Stimulated activated CD4-positive, alpha-beta T cell treated with anti-CD3 and anti-CD28 coated beads, Interleukin-1b, Interleukin-23, amount 100 ng/mL, for 1 hour (primary cell): ENCODE results near the gene ATP2C2.
A peak's percentile ranks its signal among the peaks of the same experiment; 100 is the strongest.

Source experiments
- DNase-seq, 2 donors: peaks; one replicate each; pipeline ENCODE4 v3.0.0-alpha.2; 2020; ENCODE audit warnings: low read depth in 2 of 2

Gene ATP2C2

DNA sequence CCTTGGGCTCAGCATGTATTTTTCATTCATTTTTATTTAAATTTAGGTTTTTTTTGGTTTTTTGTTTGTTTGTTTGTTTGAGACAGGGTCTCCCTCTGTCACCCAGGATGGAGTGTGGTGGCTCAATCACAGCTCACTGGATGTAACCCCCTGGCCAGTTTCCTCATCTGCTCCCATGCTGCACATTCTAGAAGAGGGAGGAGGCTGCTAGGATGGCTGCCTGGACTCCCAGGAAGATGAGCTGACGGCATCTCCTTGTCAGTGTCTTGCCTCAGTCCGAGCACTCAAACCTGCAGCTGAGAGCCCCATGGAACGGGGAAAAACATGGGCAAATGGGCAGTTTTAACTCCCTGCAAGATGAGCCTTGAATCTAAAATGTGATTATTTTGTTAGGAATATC, 128.7 kb downstream of the ATP2C2 start:
- no peak for DNase-seq

DNA sequence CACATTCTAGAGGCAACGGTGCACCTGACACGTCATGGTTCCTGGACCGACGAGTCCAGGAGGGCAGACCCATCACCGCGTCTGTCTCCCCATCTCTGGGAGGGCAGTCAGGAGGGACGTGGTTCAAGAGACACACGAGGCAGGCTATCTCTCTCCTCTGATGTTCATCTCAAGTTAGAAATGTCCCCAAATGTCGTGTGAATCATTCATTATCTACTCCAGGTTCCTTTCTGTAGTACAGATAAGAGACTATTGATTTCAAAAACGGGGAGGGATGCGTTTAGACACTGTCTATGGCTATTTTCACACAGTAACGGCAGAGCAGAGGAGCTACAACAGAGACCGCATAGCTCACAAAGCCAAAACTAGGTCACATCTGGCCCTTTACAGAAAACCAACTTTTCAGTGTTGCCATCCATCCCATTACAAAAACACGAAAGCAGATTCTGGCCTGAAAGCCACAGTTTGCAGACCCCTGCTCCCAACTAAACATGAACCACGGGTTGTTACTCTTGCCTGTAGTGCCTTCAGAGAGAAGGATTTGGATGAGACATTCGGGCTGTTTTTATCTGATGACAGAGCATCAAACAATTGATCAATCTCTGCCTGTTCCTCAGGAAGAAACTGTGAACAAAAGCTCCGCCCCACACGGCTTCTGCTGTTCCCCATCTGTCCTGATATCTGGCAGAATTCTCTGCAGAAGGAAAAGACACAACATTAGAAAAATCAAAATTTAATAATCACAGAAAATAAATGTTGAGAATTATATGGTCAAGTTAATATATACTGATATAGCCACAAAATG, 129.3 kb downstream of the ATP2C2 start:
- no peak for DNase-seq

DNA sequence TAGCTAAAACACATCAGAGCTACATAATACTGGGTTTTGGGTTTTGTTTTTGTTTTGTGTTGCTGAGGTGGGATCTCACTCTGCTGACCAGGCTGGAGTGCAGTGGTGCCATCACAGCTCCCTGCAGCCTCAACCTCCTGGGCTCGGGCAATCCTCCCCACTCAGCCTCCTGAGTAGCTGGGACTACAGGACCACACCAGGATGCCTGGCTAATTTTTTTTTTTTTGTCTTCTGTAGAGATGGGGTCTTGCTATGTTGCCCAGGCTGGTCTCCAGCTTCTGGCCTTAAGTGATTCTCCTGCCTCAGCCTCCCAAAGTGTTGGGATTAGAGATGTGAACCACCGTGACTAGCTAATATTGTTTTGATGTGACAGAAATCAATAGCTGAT, 129.9 kb downstream of the ATP2C2 start:
- no peak for DNase-seq

DNA sequence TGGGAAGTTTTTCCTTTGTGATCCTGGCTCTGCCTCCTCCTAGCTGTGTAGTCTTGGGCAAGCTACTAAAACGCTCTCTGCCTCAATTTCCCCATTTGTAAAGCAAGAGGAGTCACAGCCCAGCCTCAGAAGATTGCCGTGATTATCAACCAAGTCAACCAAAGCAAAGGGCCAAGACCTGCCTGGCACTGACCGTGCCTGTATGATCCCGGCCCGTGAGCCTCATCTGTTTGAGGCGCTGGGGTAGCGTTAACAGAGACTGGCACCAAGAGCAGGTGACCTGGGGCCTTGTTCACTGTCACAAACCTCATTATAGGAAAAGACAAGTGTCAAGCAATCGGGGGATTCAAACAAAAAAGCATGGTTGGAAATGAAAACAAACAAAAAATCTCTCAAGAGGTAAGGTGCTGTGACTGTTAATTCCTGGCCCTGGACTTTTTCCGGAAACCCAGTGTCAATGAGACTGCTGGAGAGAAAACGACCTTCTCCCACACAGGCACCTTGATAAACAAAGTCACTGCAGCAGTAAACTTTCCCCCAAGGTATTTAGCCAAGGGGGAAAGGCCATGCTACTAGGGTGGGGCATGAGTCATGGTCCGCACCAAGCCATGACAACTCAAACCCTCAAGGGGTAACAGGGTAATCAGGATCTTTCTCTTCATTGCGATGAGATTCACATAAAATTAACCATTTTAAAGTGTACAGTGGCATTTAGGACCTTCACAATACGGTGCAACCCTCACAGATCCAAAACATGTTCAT, 130.7 kb downstream of the ATP2C2 start:
- DNase-seq: no peak

DNA sequence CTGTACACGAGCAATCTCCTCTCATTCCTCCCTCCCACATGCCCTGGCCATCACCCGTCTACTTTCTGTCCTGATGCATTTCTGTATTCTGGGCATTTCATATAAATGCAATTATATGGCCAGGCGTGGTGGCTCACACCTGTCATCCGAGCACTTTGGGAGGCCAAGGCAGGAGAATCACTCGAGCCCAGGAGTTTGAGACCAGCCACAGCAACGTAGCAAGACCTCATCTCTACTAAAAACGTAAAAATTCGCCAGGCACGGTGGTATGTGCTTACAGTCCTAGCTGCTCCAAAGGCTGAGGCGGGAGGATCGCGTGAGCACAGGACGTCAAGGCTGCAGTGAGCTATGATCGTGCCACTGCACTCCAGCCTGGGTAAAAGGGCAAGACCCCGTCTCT, 131.3 kb downstream of the ATP2C2 start:
- no peak for DNase-seq

DNA sequence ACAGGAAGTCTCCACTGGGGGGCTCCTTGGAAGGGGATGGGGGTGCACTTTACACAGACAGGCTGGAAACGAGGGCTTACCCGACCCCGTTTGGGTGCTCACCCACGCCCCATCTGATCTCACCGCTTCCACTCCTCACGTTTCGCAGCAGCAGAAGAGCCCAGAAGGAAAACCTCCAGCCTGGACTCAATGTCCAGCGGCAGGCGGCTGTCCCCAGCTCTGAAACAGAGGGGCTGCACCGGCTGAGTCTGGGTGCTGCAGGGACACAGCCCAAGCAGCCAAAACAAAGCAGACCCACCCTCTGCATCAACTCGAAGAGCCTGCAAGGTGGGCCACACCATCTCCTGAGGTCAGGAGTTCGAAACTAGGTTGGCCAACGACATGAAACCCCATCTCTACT, 132.2 kb downstream of the ATP2C2 start:
- DNase-seq: no peak

DNA sequence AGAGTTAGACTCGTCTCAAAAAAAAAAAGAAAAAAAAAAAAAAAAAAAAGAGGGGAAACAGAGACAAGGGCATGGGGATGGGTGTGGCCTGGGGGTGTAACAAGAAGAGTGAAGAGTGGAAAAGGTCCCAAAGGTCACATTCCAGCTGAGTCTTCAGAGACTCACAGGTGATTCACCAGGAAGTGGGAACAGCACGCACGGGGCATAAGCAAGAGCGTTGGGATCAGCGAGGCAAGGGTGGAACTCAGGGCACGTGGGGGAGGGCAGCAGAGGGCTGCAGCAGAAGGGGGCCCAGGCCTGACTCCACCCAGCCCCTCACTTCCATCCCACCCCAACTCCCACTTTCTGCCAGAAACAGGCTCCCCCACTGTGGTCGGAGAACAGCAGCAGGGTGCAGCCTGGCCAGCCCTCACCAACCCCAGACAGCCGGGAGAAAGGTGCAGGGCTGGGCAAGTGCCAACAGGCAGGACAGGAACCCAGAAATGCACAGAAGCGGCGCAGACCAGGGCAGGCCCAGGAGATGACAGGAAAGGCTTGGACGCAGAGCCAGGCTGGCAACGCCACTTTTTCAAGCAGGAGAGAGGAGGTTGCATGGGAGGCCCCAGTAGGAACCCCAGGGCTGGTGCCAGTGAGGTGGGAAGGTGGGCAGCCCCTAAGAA, 132.9 kb downstream of the ATP2C2 start:
- DNase-seq: no peak

DNA sequence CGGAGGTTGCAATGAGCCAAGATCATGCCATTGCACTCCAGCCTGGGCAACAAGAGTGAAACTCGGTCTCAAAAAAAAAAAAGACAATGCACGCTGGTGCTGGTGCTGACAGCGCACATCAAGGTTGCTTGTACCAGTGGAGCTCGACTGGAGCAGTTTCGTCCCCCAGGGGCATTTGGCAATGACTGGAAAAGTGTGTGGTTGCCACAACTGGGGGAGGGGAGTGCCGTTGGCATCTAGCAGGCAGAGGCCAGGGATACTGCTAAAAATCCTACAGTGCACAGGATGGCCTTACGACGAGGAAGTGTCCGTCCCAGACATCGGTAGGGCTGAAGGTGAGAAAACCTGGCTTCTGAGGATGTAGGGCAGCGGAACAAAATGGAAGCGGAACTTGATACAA, 133.7 kb downstream of the ATP2C2 start:
- no peak for DNase-seq

DNA sequence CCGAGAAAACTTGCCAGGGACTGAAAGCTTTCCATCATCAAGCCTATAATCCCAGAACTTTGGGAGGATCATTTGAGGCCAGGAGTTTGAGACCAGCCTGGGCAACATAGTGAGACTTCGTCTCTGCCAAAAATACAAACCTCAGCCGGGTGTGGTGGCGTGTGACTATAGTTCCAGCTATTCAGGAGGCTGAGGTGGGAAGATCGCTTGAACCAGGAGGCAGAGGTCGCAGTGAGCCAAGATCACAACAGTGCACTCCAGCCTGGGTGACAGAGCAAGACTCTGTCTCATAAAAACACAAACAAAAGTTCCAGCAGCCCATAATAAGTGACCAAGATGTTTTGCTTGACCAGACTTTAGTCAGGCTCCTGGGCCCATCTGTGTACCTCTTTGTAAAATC, 134.2 kb downstream of the ATP2C2 start:
- DNase-seq: no peak

DNA sequence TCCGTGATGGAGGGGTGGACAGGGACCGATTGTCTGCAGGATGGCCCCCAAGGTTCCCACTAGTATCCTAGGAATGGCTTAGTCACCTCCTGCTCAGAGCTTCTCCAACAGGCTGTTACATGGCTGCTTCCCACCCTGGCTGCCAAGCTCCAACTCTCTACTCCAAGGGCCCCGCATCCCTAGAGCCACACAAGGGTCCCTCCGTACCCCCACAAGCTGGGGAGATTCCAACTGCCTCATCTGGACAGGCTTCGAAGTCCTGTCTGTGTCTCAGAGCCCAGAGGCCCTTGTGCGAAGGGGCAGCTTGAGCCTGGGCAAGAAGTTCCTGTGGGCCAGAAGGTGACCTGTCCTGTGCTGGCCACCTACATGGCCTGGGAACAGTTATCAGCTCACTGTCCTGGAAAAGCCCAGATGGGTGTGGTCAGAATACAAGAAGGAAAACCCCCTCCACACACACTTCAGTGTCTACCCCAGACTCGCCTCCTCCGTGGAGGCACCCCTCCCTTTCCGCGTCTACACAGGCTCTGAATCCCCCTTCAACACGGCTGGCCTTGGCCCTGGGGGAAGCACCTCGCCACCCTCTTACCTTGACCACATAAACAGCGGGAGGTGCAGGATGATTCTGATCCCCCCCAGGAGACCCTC, 135.5 kb downstream of the ATP2C2 start:
- DNase-seq: no peak

DNA sequence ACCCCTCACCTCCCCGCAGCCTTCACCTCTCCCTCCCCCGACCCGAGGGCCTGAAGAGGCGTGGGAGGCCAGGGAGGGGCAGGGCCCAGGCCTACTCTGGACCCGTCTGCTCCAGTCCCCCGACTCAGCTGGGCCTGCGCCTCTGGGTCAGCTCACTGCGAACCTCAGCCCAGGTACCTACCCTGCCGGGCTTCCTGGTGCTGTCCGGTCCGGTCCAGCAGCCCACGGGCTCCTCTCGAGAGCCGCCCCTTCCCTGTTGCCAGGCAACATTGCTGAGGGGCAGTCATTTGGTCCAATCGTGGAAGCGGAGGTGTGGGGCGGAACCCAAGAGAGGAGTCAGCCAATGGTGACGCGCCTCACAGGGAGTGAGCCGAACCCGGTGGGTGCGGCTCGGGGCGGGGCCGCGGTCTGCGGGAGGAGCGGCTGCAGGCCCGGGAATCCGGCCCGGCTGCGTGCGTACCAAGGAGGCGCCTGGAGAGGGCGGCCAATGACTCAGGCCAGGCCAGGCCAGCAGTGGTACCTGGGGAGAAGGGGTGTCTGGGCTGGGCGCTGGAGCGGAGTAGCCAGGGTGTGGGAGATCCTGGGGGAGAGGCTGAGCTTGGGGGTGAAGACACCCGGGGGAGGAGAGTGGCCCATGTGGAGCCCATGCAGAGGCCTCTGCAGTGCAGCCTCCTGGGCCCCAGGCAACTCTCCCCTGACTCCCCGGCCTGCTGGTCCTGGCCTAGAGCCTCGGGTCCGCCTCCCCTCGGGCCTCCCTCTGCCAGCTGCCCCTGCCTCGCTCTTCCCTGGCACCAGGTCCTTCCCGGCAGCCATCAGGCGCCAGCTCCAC, 136.3 kb downstream of the ATP2C2 start, which contains the start of gene MEAK7:
Gene MEAK7 (minus strand): TSS at position 240 of the 829 bp plus-strand sequence. CDS start 6,573 bp downstream, outside the sequence.
- DNase-seq: peak; percentile 90 to 96

DNA sequence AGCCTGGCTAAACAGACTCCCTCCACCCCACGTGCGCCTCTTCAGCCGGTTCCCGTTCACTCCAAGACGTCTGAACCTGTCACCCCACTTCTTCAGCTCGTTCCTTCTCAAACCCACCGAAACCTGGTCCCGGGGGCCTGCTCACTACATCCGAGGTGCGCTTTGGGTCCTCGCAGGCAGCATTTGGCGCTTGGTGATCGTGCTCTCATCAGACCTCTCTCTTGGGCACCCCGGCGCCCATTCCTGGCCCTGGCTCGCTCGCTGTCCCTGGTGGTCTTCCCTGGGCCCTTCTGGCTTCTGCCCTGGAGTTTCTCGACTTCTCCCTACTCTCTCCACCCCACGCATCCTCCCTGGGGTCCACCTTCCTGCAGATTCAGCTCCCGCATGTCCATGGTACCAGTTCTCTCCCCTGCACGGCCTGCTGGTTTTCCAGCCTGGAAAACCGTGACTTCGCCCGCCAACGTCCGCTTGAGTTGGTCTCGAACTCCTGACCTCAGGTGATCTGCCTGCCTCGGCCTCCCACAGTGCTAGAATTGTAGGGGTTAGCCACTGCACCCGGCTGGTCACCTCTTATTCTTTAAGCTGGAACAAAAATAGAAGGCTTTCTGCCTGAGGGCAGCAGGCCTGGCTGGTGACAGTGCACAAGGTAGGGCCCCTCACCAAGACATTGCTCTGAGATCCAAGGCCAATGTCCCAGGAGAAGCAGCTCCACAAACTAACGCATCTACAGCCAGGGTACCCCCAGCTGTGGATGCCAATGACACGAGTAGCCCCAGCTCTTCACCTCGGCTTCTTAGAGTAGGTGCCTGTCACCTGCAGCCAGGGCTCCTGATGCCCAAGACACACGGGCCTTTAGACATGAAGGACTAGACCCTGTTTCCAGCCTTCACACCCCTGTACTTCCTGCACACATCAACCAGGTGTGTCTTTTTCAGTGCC, 137.2 kb downstream of the ATP2C2 start:
- no peak for DNase-seq

DNA sequence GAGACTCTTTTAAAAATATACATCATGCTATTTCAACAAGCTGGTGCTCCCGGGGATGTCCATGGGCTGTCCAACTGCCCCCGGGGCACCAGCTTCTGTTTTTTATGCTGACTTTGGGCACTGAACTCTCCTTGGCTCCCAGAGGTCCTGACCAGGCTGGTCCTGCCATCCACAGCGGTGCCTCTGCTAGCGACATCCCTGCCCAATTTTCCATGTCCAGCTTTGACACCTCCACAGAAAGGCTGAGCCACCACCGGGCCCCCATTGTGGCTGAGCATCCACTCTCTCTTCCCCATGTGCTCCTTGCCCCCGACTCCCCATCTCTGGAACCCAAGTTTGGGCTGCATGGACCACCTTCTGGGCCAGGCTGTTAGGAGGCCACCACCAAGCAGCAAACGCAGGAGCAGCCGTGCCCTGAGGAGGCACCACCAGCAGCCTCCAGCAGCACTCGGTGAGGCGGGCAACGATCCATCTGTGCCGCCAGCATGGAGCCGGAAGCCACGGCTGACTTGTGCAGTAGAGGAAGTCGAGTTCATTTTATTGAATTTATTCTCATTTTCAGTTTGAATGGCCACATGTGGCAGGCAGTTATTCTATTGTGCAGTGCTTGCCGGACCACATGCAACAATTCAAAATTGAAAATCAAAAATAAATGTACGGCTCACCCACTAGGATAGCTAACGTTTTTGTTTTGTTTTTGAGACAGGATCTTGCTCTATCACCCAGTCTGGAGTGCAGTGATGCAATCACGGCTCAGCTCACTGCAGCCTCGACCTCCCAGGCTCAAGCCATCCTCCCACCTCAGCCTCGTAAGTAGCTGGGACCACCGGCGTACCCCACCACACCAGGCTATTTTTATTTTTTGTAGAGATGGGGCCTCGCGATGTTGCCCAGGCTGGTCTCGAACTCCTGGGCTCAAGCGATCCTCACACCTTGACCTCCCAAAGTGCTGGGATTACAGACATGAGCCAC, 139.0 kb downstream of the ATP2C2 start:
- DNase-seq: no peak

DNA sequence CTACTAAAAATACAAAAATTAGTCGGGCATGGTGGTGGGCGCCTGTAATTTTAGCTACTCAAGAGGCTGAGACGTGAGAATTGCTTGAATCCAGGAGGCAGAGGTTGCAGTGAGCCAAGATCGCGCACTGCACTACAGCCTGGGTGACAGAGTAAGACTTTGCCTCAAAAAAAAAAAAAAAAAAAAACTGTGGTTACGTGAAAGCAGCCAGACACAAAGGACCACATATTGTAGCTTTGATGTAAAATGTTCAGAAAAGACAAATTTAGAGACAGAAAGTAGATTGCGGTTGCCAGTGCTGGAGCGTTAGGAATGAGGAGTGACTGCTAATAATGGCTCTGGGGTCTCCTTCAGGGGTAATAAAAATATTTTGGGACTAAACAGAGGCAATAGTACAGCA, 140.2 kb downstream of the ATP2C2 start:
- no peak for DNase-seq

DNA sequence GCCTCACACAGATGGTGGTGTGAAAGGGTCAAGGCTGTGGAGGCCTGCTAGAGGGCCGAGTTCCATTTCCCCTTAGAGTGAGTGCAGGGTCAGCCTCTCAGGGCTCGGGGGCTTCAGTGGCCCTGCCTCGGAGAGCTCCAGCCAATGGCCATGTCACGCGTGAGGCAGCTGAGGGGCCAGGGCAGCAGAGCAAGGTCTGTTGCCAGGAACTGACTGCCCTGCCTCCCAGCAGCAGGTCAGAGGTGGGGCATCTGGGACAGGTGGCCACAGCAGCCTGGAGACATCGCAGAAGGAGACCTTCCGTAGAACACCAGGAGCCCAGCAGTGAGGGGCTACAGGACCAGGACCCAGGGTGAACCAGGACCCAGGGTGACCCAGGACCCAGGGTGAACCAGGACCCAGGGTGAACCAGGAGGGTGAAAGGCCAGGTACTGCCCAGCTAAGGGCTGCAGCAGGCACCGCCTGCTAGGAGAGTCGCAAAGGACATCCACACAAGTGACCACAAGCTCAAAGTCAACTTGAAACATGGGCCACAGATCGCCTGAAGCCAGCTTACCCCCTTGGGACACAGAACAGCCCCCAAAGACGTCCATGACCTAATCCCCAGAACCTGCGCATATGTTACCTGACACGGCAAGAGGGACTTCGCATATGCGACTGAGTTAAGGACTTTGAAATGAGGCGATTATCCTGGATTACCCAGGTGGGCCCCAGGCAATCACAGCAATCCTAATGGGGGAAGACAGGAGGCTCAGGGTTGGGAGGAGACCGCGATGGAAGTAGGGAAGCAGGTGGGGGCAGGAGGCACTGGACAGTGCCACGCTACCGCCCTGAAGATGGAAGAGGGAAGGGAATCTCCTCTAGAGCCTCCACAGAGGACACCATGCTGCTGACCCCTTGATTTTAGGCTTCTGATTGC, 141.0 kb downstream of the ATP2C2 start:
- DNase-seq: no peak

DNA sequence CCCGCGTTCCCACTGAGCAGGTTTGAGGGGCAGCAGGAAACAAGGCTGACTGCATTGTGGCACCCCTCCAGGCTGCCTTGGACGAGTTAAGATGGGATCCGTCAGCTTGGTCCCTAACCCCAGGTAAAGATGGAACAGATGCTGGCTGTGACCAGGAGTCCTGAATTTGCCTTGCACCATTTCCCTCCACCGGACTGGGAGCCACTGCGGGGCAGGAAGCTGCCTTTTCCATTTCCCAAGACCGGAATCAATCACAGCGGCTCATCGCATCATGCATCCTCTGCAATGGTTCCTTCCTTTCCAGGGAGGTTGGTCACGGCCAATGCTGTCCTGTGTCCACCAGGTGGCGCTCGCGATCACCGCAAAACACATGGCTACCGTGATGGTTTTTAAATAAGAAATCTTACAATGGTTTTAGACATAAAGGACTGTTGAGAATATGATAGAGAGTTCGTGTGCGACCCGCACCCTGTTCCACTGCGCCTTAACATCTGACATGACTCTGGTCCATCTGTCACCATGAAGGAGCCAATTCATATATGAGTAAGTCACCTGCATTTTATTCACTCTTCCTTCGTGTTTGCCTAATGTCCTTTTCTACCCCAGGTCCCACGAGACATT, 143.0 kb downstream of the ATP2C2 start:
- peak; percentile 65 to 74 for DNase-seq

DNA sequence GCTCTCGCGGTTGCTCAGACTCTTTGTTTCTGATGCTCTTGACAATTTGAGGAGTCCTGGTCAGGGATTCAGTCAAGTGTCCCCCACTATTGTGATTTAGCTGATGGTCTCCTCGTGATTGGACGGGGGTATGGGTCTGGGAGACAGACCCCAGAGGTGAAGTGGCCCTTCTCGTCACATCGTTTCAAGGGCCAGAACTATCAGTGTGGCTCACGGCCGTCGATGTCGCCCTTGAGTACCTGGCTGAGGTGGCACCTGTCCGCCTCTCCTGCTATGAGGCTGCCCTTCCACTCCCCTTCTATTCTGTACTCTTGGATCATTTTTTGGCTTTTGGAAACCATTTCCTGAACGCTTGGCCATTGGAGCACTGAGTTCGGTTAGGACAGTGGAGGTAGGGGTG, 143.5 kb downstream of the ATP2C2 start:
- DNase-seq: no peak
